ENCODE measurements around the gene GALNT12.

Gene GALNT12

GRCh38 chr9:98850851-98851729, 43.6 kb downstream of the GALNT12 start:
- Histone ChIP-seq H3K27me3 (ENCODE audit: control insufficient read depth, insufficient read depth, low read length) (no peaks in the 10 kb centered on the region), H3K36me3 (ENCODE audit: control insufficient read depth, insufficient read depth, low read length) (no peaks in the 10 kb centered on the region), H3K4me1 (ENCODE audit: control insufficient read depth, insufficient read depth, low read length) (peaks cover 9% of the 10 kb centered on the region), H3K4me3 (ENCODE audit: low read length) (no peak overlapping the region), H3K9ac (ENCODE audit: low read length) (no peak overlapping the region), H3K27ac (ENCODE audit: low read depth, low read length) (peak overlapping the region; percentile 27)

- Histone ChIP-seq H3K36me3 (ENCODE audit: control insufficient read depth, insufficient read depth, low read length) (no peaks in the 10 kb centered on the region), H3K27ac (ENCODE audit: low read depth, low read length) (no peak overlapping the region), H3K9ac (ENCODE audit: low read length) (no peak overlapping the region), H3K4me1 (ENCODE audit: control insufficient read depth, insufficient read depth, low read length) (peaks cover 9% of the 10 kb centered on the region), H3K4me3 (ENCODE audit: low read length) (no peak overlapping the region), H3K27me3 (ENCODE audit: control insufficient read depth, insufficient read depth, low read length) (no peaks in the 10 kb centered on the region)
Observed at GRCh38 chr9:98851730-98852459, 44.4 kb downstream of the GALNT12 start.

GRCh38 chr9:98852460-98852734, 44.9 kb downstream of the GALNT12 start:
- no peak overlapping the region for H3K27ac ChIP-seq (ENCODE audit: low read depth, low read length)
- H3K4me1 ChIP-seq (ENCODE audit: control insufficient read depth, insufficient read depth, low read length), result peaks cover 9% of the 10 kb centered on the region
- H3K9ac ChIP-seq (ENCODE audit: low read length), result no peak overlapping the region
- no peaks in the 10 kb centered on the region for H3K36me3 ChIP-seq (ENCODE audit: control insufficient read depth, insufficient read depth, low read length)
- no peaks in the 10 kb centered on the region for H3K27me3 ChIP-seq (ENCODE audit: control insufficient read depth, insufficient read depth, low read length)
- H3K4me3 ChIP-seq (ENCODE audit: low read length), result no peak overlapping the region

- Histone ChIP-seq H3K4me1 (ENCODE audit: control insufficient read depth, insufficient read depth, low read length) (peaks cover 9% of the 10 kb centered on the region), H3K36me3 (ENCODE audit: control insufficient read depth, insufficient read depth, low read length) (no peaks in the 10 kb centered on the region), H3K9ac (ENCODE audit: low read length) (no peak overlapping the region)
Observed at GRCh38 chr9:98852961-98853360, 45.5 kb downstream of the GALNT12 start.

GRCh38 chr9:98854266-98854665, 46.8 kb downstream of the GALNT12 start:
- Histone ChIP-seq H3K36me3 (ENCODE audit: control insufficient read depth, insufficient read depth, low read length) (no peaks in the 10 kb centered on the region), H3K4me3 (ENCODE audit: low read length) (no peak overlapping the region), H3K4me1 (ENCODE audit: control insufficient read depth, insufficient read depth, low read length) (peaks cover 5% of the 10 kb centered on the region), H3K27ac (ENCODE audit: low read depth, low read length) (no peak overlapping the region), H3K9ac (ENCODE audit: low read length) (no peak overlapping the region), H3K27me3 (ENCODE audit: control insufficient read depth, insufficient read depth, low read length) (no peaks in the 10 kb centered on the region)

More at GRCh38 chr9:98852961-98853360, 45.5 kb downstream of the GALNT12 start:
- Histone ChIP-seq H3K4me3 (ENCODE audit: low read length) (no peak overlapping the region), H3K27me3 (ENCODE audit: control insufficient read depth, insufficient read depth, low read length) (no peaks in the 10 kb centered on the region), H3K27ac (ENCODE audit: low read depth, low read length) (no peak overlapping the region)

- H3K27ac ChIP-seq (ENCODE audit: low read depth, low read length), result no peak overlapping the region
- no peak overlapping the region for H3K4me3 ChIP-seq (ENCODE audit: low read length)
- no peak overlapping the region for H3K9ac ChIP-seq (ENCODE audit: low read length)
- H3K27me3 ChIP-seq (ENCODE audit: control insufficient read depth, insufficient read depth, low read length), result no peaks in the 10 kb centered on the region
- H3K36me3 ChIP-seq (ENCODE audit: control insufficient read depth, insufficient read depth, low read length), result no peaks in the 10 kb centered on the region
- H3K4me1 ChIP-seq (ENCODE audit: control insufficient read depth, insufficient read depth, low read length), result no peaks in the 10 kb centered on the region
Observed at GRCh38 chr9:98855592-98855991, 48.1 kb downstream of the GALNT12 start.

- Histone ChIP-seq H3K9ac (ENCODE audit: low read length) (no peak overlapping the region), H3K4me1 (ENCODE audit: control insufficient read depth, insufficient read depth, low read length) (peaks cover 2% of the 10 kb centered on the region), H3K36me3 (ENCODE audit: control insufficient read depth, insufficient read depth, low read length) (no peaks in the 10 kb centered on the region), H3K27me3 (ENCODE audit: control insufficient read depth, insufficient read depth, low read length) (no peaks in the 10 kb centered on the region), H3K4me3 (ENCODE audit: low read length) (no peak overlapping the region), H3K27ac (ENCODE audit: low read depth, low read length) (no peak overlapping the region)
Observed at GRCh38 chr9:98856982-98857381, 49.5 kb downstream of the GALNT12 start.

GRCh38 chr9:98859941-98860340, 52.5 kb downstream of the GALNT12 start:
- Histone ChIP-seq H3K4me1 (ENCODE audit: control insufficient read depth, insufficient read depth, low read length) (peaks cover 2% of the 10 kb centered on the region), H3K27ac (ENCODE audit: low read depth, low read length) (no peak overlapping the region), H3K27me3 (ENCODE audit: control insufficient read depth, insufficient read depth, low read length) (no peaks in the 10 kb centered on the region), H3K36me3 (ENCODE audit: control insufficient read depth, insufficient read depth, low read length) (no peaks in the 10 kb centered on the region), H3K9ac (ENCODE audit: low read length) (no peak overlapping the region), H3K4me3 (ENCODE audit: low read length) (no peak overlapping the region)

GRCh38 chr9:98860871-98861293, 53.4 kb downstream of the GALNT12 start:
- Histone ChIP-seq H3K27me3 (ENCODE audit: control insufficient read depth, insufficient read depth, low read length) (no peaks in the 10 kb centered on the region), H3K9ac (ENCODE audit: low read length) (no peak overlapping the region), H3K36me3 (ENCODE audit: control insufficient read depth, insufficient read depth, low read length) (no peaks in the 10 kb centered on the region), H3K4me1 (ENCODE audit: control insufficient read depth, insufficient read depth, low read length) (peaks cover 2% of the 10 kb centered on the region), H3K4me3 (ENCODE audit: low read length) (no peak overlapping the region), H3K27ac (ENCODE audit: low read depth, low read length) (no peak overlapping the region)

- Histone ChIP-seq H3K4me1 (ENCODE audit: control insufficient read depth, insufficient read depth, low read length) (peaks cover 6% of the 10 kb centered on the region), H3K9ac (ENCODE audit: low read length) (no peak overlapping the region), H3K27me3 (ENCODE audit: control insufficient read depth, insufficient read depth, low read length) (no peaks in the 10 kb centered on the region), H3K27ac (ENCODE audit: low read depth, low read length) (no peak overlapping the region), H3K4me3 (ENCODE audit: low read length) (no peak overlapping the region), H3K36me3 (ENCODE audit: control insufficient read depth, insufficient read depth, low read length) (no peaks in the 10 kb centered on the region)
Observed at GRCh38 chr9:98861781-98862504, 54.5 kb downstream of the GALNT12 start.

GRCh38 chr9:98862936-98863335, 55.5 kb downstream of the GALNT12 start:
- no peak overlapping the region for H3K4me3 ChIP-seq (ENCODE audit: low read length)
- H3K4me1 ChIP-seq (ENCODE audit: control insufficient read depth, insufficient read depth, low read length), result peaks cover 6% of the 10 kb centered on the region
- H3K27ac ChIP-seq (ENCODE audit: low read depth, low read length), result no peak overlapping the region
- no peak overlapping the region for H3K9ac ChIP-seq (ENCODE audit: low read length)
- H3K36me3 ChIP-seq (ENCODE audit: control insufficient read depth, insufficient read depth, low read length), result no peaks in the 10 kb centered on the region
- H3K27me3 ChIP-seq (ENCODE audit: control insufficient read depth, insufficient read depth, low read length), result no peaks in the 10 kb centered on the region
